ENCODE measurements around the gene TCF7L1. TPM values are rescaled to one million over a fixed set of nuclear protein-coding genes. Genes with fewer than 3 reads are reported as not detected.

The TCF7L1 gene
- total RNA-seq, 4 donors from 2014 or later: 2.7 to 10.3 (median 8.2) TPM

DNA sequence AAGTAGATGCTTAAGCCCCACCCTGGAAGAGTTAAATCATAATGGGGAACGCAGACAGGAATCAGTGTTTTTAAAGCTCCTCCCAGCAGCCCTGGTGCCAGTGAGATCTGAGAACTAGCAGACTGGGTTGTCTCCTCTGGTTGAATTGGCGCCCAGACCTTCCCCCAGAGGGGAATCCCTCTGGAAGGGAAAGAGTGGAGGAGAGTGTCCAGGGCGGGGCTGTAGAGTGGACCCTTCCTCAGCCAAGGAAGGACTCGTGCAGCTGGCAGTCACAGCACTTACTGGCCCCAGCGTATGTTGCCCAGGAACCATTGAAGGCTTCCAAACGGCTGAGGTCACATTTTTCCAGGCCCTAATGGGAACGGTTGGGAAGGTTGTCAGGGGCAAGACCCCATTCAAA, 132.1 kb downstream of the TCF7L1 start:
- TF ChIP-seq CTCF (IDR thresholded peaks at IDR 0.05; ENCODE audit: low read depth): no peak

DNA sequence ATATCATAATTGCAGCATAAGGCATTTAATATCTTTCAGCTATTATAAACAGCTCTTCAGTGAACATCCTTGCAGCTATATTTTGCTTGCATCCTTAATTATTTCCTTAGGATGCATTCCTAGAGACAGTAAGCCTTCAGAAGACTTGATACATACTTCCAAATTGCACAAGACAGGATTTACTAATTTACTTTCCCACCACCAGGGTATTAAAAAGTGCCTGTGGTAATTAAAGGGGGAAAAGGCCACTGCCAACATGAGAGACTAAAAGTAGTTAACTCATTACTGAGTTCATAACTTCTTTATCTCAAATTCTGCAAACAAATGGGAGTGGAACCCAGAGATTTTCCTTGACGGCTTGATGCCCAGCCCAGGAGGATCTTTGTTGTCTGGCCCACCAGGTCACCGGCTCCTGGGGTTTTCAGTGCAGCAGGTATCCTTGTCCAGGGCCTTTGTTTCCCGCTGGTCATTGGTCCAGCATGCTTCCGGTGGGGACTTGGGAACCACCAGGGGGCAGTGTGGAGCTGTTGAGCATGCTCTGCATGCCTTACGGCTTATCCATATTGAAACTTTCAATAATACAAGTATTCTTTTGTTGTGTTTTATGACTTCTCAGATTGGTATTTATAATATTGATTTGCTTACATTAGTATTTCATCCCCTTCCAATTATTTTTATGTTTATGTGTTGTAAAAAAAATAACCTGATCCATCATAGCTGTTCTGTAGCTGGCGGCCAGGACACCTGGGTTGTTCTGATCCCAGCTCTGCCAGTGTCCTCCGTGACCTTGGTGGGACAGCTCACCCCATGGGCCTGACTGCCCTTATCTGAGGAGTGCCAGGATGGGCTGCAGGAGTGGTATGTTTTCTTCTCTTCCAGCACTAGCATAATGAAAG, 133.2 kb downstream of the TCF7L1 start:
- TF ChIP-seq CTCF (IDR thresholded peaks at IDR 0.05; ENCODE audit: low read depth): no peak

DNA sequence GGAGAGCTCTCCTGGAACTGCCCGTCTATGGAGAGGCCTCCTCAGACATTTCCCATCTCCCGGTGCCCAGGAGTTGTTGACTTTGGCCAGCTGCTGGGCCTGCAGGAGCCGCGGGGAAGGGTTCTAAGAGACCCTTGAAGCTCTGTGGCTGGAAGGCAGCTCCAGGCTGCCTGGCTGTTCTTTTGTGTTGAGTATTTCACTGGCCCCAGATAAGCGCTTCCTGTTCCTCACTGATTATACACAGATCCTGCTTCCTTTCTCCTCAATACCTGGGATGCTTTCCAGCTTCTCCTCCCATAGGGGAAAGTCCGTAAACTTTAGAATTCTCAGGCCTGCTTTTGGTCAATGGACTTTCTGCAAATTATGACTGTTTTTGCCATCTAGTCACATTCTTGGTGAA, 136.8 kb downstream of the TCF7L1 start:
- TF ChIP-seq CTCF (IDR thresholded peaks at IDR 0.05; ENCODE audit: low read depth): no peak

GRCh38 chr2:85272357-85272756, 139.2 kb downstream of the TCF7L1 start:
- TF ChIP-seq CTCF (IDR thresholded peaks at IDR 0.05; ENCODE audit: low read depth): no peak

- TF ChIP-seq CTCF (IDR thresholded peaks at IDR 0.05; ENCODE audit: low read depth): no peak
These were observed 140.8 kb downstream of the TCF7L1 start for GRCh38 chr2:85273738-85274731.

DNA sequence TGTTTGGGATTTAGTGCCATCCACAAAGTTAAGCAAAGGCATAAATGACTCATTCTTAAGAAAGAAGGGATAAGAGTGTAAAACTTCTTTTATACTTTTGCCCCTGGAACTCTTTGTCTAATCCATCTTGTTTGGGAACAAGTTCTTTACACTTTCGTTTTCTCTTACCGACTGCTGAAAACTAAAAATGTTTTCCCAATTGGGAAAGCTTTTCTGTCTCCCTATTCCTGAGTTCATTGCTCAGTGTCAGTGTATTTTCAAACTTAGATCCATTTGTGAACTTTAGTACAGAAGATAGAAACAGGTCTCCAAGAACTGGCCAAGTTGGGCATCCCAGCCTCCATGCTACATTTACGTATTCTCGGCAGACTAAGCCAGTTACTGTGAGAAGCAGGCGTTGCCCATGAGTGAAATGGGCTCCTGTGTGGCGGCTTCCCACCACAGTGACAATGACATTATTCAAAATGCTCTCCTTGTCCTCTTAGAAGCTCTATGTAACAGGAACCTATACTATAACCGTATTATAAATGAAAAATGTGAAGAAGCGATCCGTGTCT, 142.9 kb downstream of the TCF7L1 start:
- TF ChIP-seq CTCF (IDR thresholded peaks at IDR 0.05; ENCODE audit: low read depth): no peak

All from subcutaneous adipose tissue (tissue), 4 donors.